Activated CD8-positive, alpha-beta memory T cell treated with anti-CD3 and anti-CD28 coated beads for 4 hours (primary cell): ENCODE results near the gene KRT1.
"Not testable (repeated sequence)": the region's sequence is repeated elsewhere in the genome, so short reads cannot be mapped to it uniquely, and the experiment has no call there.

Experiments
- DNase-seq, 2 donors: peaks; one replicate each; pipeline ENCODE4 v3.0.0-alpha.2; 2020; ENCODE audit warnings: low read depth in 2 of 2

Gene KRT1

DNA sequence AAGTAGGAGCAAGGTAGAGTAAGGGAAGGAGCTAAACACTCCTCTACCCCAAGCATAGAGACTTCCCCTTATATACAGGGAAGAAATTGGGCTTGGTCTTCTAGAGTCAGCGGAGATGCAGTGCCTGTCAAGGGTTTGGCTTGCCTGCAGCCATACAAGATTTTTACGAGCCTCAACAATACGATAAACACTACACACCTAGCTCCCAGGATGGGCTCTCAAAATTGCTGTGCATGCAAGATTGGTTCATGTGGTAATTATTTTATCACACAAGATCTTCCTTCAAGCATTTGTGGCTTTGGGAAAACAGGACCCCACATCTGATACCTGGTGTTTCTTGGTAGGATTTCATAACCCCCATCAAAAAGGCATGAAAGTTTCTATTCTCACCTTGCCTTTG, at the start of gene KRT1:
TSS of gene KRT1 (minus strand) at position 45 of the 400 bp plus-strand sequence. CDS start 59 bp downstream, outside the sequence.
- DNase-seq = no peak

GRCh38 chr12:52729147-52729546, 48.9 kb upstream of the KRT1 start:
- DNase-seq = no peak

DNA sequence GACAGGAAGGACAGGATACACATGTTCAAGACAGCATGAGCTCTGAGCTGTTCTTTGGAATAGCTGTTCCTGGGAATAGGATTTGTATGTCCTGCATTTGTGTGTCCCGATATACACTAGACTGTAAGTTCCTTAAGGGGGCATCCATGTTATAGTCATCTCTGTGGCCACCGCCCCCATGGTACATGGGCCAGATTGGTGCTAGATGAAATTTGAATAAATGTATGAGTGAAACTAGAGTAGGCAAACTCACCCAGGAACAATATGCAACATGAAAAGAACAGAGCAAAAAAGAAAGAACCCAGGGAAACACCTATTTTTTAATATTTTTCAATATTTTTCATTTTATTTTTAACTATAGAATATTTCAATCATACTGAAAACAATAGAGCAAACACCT, 48.2 kb upstream of the KRT1 start:
- DNase-seq = no peak

GRCh38 chr12:52727037-52727436, 46.8 kb upstream of the KRT1 start:
- DNase-seq = no peak

DNA sequence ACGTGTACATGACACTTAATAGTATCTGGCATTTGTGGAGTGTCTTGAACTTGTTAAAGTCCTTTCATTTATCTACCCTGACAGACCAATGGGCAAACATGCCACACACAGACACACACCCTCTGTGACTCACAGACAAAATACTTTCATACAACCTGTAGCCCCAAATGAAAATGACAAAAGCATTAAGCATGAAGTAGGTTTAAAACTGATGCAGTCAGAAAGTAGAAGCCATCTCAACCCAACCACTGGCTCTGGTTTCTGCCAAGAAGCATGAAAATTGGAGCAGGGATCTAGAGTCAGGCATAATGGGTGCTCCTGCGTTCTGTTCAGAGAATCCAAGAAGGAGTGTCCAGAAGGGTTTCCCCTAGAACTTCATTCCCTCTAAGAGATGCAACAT, 46.2 kb upstream of the KRT1 start:
- DNase-seq = no peak

DNA sequence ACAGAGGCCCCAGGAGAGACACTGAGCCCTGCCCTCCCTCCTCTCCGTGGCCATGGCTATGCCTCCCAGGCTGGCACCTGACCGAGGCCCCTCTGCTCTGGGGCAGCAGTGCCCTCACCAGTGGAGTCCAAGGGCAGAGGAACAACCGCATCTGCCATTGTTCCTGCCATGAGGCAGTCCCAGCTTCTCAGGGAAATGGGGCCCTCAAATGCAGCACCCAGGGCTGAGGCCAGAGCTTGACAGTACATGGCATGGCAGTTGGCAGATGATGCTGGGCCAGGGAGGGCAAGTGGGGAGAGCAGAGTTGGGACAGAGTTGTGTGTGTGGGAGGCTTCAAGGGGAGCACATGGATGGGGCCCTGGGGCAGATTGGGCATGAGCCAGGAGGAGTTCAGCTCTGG, 44.2 kb upstream of the KRT1 start:
- no peak for DNase-seq

- DNase-seq = no peak
Measured at GRCh38 chr12:52722680-52723079, 42.5 kb upstream of the KRT1 start.

GRCh38 chr12:52721838-52722470, 41.7 kb upstream of the KRT1 start:
- no peak for DNase-seq

- no peak for DNase-seq
Measured at GRCh38 chr12:52720365-52720886, 40.2 kb upstream of the KRT1 start.

DNA sequence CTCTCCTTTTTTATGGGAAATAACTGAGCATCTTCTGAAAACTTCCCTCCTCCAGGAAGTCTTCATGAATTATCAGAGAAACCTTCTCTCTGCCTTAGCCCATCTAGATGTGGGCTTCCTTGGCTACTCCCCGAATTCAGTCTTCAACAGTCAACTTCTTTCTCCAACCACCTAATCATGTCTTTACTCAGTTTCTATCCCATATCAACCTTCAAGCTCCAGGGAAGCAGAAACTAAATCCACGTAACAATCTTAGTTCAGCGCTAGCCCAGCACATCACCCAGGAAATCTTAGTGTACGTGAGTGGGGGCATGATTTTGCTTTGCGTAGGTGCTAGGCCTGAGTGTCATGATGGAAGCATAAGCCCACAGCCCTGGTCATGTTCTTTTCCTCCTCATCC, 35.9 kb upstream of the KRT1 start:
- no peak for DNase-seq

GRCh38 chr12:52715416-52715815, 35.2 kb upstream of the KRT1 start:
- no peak for DNase-seq

DNA sequence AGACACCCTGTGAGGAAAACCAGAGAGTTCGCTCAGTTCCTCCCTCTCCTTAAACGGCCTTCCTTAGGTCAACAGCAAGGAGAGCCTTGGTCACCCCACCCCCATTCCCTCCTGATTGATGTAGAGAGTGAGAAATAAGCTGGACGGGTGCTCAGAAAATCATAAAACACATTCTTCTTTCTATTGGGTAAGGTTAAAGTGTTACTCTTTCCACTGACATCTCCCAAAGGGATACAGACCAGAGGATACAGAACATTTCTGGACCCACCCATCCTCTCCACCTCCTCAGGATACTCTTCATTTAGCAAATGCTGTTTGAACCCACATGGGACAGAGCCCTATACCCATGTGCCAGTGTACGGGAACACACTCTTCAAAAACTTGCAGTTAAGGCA, 34.7 kb upstream of the KRT1 start:
- no peak for DNase-seq

GRCh38 chr12:52713960-52714886, 34.0 kb upstream of the KRT1 start:
- no peak for DNase-seq

DNA sequence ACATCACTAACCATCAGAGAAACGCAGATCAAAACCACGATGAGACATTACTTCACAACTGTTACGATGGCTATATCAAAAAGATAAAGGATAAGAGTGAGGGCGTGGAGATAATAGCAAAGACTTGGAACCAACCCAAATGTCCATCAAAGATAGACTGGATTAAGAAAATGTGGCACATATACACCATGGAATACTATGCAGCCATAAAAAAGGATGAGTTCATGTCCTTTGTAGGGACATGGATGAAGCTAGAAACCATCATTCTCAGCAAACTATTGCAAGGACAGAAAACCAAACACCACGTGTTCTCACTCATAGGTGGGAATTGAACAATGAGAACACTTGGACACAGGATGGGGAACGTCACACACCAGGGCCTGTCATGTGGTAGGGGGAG, 31.9 kb upstream of the KRT1 start:
- not testable (repeated sequence) for DNase-seq

DNA sequence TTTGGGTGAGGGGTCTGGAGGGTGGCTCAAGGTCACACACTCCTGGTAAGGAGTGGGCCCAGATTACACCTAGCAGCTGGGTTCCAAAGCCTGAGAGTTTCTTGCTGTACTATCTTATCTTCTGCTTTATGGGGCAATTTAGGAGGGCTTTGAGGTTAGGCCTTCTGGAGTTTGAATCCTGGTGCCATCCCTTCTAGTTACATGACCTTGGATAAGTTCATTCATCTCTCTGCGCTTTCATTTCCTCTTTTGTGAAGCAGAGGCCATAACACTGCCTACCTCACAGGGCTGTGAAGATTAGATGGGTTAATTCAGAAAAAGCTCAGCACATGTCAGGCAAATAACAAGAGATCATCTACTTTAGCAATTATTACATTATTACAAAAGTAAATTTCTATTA, 30.5 kb upstream of the KRT1 start:
- no peak for DNase-seq

- no peak for DNase-seq
Measured at GRCh38 chr12:52708010-52708409, 27.8 kb upstream of the KRT1 start.

DNA sequence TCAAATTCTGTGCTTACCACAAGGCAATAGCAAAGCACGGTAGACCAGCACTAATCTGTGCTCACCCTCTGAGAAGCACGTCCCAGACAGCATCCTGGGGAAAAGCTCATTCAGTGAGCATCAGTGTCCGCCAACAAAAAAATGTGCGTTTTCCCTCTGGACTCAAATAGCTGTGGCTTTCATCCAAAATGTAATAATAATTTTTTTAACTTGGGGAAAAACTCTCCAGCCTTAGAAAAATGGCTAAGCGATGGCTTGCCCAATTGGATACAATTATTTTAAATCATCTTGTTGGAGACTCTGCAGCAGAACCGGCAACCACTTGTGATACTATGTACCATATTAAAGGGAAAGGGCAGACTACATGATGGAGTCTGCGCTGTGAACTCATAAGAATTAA, 24.3 kb upstream of the KRT1 start:
- no peak for DNase-seq

GRCh38 chr12:52703878-52704277, 23.7 kb upstream of the KRT1 start:
- DNase-seq = no peak

GRCh38 chr12:52703424-52703823, 23.2 kb upstream of the KRT1 start, which contains the start of gene KRT77:
Gene KRT77, minus strand, starts transcription at chr12:52703524. Its CDS starts 90 bp downstream, at chr12:52703434.
- no peak for DNase-seq

DNA sequence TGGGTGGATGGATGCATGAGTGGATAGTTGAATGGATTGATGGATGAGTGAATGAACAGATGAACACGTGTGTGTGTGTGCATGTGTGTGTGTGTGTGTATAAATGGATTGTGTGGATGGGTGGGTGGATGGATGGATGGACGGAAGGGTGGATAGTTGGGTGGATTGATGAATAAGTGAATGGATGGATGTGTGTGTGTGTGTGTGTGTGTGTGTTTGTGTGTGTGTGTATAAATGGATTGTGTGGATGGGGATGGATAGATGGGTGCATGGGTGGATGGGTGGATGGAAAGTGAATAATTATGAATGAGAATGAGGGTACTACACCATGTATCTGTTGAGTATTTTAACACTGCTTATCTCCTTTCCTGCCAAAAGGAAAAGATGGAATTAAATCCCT, 22.1 kb upstream of the KRT1 start:
- DNase-seq = no peak

DNA sequence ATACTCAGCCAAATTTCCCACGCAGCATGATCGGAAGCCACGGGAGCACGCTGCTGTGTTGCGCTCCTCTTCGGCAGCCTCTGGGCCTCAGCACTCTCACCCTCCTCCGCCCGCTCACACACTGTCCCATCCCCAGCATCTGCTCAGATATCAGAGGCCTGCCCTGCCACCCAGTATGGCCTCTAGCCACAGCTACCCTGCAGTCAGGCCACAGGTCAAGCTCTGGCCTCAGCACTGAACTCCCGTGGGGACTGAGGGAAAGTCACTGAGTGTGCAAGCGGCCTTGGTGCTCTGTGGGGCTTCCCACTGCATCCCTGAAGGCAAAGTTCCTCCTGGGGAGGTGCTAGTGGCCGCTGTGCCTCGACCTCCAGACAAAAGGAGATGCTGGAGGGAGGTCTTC, 21.1 kb upstream of the KRT1 start:
- no peak for DNase-seq

GRCh38 chr12:52699960-52700359, 19.8 kb upstream of the KRT1 start:
- DNase-seq = no peak

- DNase-seq = no peak
Measured at GRCh38 chr12:52699373-52699772, 19.2 kb upstream of the KRT1 start.
